T-cell (primary cell): ENCODE data around the gene MTHFS. TPM values are rescaled to one million over a fixed set of nuclear protein-coding genes. Genes with fewer than 3 reads are reported as not detected.
A peak's percentile ranks its signal among the peaks of the same experiment; 100 is the strongest.

Source experiments
- ATAC-seq, 4 experiments: fragments of 200-7000 bp in 3 of 4; fragments of 150-1000 bp in 1 of 4; cut with Tn5 transposase; replicated peaks in 1 of 4; 1 replicate in 3 of 4; 2 replicates in 1 of 4; pipeline ENCODE4 v1.10.0; 2021; ENCODE audit warnings: moderate library complexity in 3 of 4, mild to moderate bottlenecking in 2 of 4, moderate number of reproducible peaks in 1 of 4
- CTCF ChIA-PET, 2 donors: fragments of 300-600 bp; sonication (Branson Sonifier 250); formaldehyde crosslinking; loops; one replicate each; lab custom pipeline; 2022; ENCODE audit warnings: antibody characterized with exemption in 2 of 2; lab: Charles Lee
- POLR2A ChIA-PET, 2 donors: fragments of 300-600 bp; sonication (Branson Sonifier 250); formaldehyde crosslinking; loops; one replicate each; lab custom pipeline; 2022; ENCODE audit warnings: antibody characterized with exemption in 2 of 2; lab: Charles Lee
- DNase-seq, 35 experiments: peaks; one replicate each; pipeline versions ENCODE4 v3.0.0 to v3.0.0-alpha.2; 2013 to 2023
- H3K27ac ChIP-seq: one replicate; pipeline ENCODE4 v1.5.1; 2013; ENCODE audit warnings: low read length
- H3K27me3 ChIP-seq, 2 experiments: replicated peaks in 1 of 2; 1 replicate in 1 of 2; 2 replicates in 1 of 2; pipeline versions ENCODE4 v1.6.1 to v1.7.0; 2013; ENCODE audit warnings: low read length in 1 of 2, mixed read lengths in 1 of 2; ENCODE audit not compliant: control insufficient read depth in 2 of 2, insufficient read depth in 2 of 2; ENCODE audit errors: extremely low read depth in 1 of 2
- H3K36me3 ChIP-seq, 2 donors: 1 replicate in 1 of 2; 2 replicates in 1 of 2; pipeline versions ENCODE4 v1.6.1 to v1.7.0; 2013; ENCODE audit warnings: low read length in 1 of 2; ENCODE audit not compliant: control insufficient read depth in 2 of 2, insufficient read depth in 1 of 2; ENCODE audit errors: extremely low read depth in 1 of 2
- H3K4me1 ChIP-seq, 2 experiments: 1 replicate in 1 of 2; 2 replicates in 1 of 2; pipeline versions ENCODE4 v1.6.1 to v1.7.0; 2013; ENCODE audit warnings: low read length in 2 of 2, mixed read lengths in 1 of 2; ENCODE audit not compliant: insufficient read depth in 2 of 2, control insufficient read depth in 1 of 2; ENCODE audit errors: extremely low read depth in 1 of 2
- H3K4me3 ChIP-seq, 2 donors: 1 replicate in 1 of 2; 2 replicates in 1 of 2; pipeline versions ENCODE4 v1.5.1 to v1.7.0; 2013; ENCODE audit warnings: mild to moderate bottlenecking in 2 of 2, low read length in 1 of 2, moderate library complexity in 1 of 2; ENCODE audit not compliant: control insufficient read depth in 1 of 2; ENCODE audit errors: extremely low read depth in 1 of 2
- H3K9me3 ChIP-seq: 2 replicates; pipeline ENCODE4 v1.7.0; 2013
- H3K27ac Mint-ChIP-seq, 2 donors: one replicate each; pipeline ENCODE4 v1.8.0; 2020 to 2021; ENCODE audit warnings: mild to moderate bottlenecking in 2 of 2, mixed read lengths in 2 of 2
- H3K27me3 Mint-ChIP-seq, 2 donors: one replicate each; pipeline ENCODE4 v1.8.0; 2021 to 2022; ENCODE audit warnings: mixed read lengths in 2 of 2
- H3K36me3 Mint-ChIP-seq: one replicate; pipeline ENCODE4 v1.8.0; 2021; ENCODE audit warnings: mixed read lengths
- H3K4me1 Mint-ChIP-seq, 3 donors: one replicate each; pipeline ENCODE4 v1.8.0; 2020 to 2022; ENCODE audit warnings: mixed read lengths in 3 of 3, mild to moderate bottlenecking in 1 of 3
- H3K4me3 Mint-ChIP-seq, 3 donors: one replicate each; pipeline ENCODE4 v1.8.0; 2020 to 2022; ENCODE audit warnings: mild to moderate bottlenecking in 3 of 3, mixed read lengths in 3 of 3, moderate library complexity in 3 of 3
- H3K9me3 Mint-ChIP-seq, 3 donors: one replicate each; pipeline ENCODE4 v1.8.0; 2020 to 2022; ENCODE audit warnings: mixed read lengths in 3 of 3
- WGBS: methylation state at CpG from one replicate; pipeline ENCODE4 v1.1.5; 2013; ENCODE audit warnings: missing lambda C conversion rate; ENCODE audit not compliant: insufficient coverage; 5-methylcytosine and 5-hydroxymethylcytosine counted together
- total RNA-seq, 35 experiments: library from RNA in 6 of 35; stranded (reverse) in 6 of 35; fragments of 120-200 nt in 1 of 35; gene quantifications; one replicate each; pipeline versions ENCODE4 v1.2.1 to v1.2.4 and lab custom pipeline; 2013 to 2026

The MTHFS gene
- 10 to 100 TPM; 13.2 to 31.6 (median 27.3) TPM for total RNA-seq
- 20.8 TPM for total RNA-seq (2013)
- 0.80 to 3.9 (median 2.1) reads per million in 29 experiments for total RNA-seq (lab: John Stamatoyannopoulos, UW)

DNA sequence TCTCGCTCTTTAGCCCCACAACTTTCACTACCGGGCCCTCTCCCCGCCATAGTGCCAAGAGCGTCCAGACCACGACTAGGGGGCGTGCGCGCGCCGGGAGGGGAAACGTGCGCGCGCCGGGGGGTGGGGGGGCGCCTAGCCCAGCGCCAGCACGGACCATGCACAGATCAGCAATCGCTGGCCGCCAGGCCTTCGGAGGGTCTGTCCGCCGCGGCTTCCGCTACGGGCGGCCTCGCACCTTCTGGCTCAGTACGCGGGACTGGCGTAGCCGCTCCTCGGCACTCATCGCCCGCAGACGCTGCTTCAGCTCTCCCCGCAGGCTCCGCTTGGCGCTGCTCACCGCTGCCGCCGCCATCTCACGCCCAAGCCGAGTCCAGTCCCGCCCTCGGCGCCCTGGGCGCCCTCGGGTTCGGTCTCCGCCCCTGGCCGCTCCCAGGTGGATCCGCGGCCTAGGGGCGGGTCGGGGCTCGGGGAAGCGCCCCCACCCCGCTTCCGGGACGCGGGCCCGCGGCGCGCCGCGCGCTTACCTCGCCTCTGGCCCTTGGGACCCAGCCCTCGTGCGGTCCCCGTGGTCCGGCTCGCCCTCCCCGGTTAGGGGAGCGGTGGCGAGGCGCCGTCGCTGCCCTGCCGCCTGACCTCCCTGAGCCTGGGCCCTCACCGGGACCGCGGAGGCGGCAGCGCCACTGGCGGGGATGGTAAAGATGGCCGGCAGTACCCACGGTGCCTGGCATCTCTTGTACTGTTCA is at the start of gene MTHFS:
Gene MTHFS (minus strand): TSS at position 381 of the 746 bp plus-strand sequence. CDS start 26 bp downstream, at position 355.
- peak; percentile 87 to 91 (median 88) for ATAC-seq
- peak within 1 kb of the TSS; percentile 99 to 100 for H3K27ac Mint-ChIP-seq

DNA sequence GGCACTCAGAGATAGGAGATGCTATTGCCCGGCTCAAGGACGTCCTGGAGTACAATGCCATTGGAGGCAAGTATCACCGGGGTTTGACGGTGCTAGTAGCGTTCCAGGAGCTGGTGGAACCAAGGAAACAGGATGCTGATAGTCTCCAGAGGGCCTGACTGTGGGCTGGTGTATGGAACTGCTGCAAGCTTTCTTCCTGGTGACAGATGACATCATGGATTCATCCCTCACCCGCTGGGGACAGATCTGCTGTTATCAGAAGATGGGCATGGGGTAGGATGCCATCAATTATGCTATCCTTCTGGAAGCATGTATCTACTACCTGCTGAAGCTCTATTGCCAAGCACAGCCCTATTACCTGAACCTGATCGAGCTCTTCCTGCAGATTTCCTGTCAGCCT is 47.8 kb upstream of the MTHFS start:
- H3K27ac ChIP-seq: no peak overlapping the region
- no peak overlapping the region for H3K4me3 ChIP-seq
- no peak for DNase-seq
- H3K4me1 Mint-ChIP-seq: no peaks in the 10 kb centered on the region
- no peak for ATAC-seq
- ChIA-PET POLR2A (no interaction called here), CTCF (no interaction called here)
- H3K27me3 Mint-ChIP-seq: no peaks in the 10 kb centered on the region
- no peaks in the 10 kb centered on the region for H3K9me3 Mint-ChIP-seq
- no peaks in the 10 kb centered on the region for H3K27me3 ChIP-seq
- no peak overlapping the region for H3K27ac Mint-ChIP-seq
- no peaks in the 10 kb centered on the region for H3K36me3 Mint-ChIP-seq
- no peaks in the 10 kb centered on the region for H3K36me3 ChIP-seq
- H3K9me3 ChIP-seq: no peaks in the 10 kb centered on the region
- H3K4me3 Mint-ChIP-seq: no peak overlapping the region
- WGBS: 96% methylated on average over 6 of the region's 7 CpGs
- no peaks in the 10 kb centered on the region for H3K4me1 ChIP-seq

More for the DNA sequence above, at the start of gene MTHFS:
- Histone ChIP-seq H3K4me1 (peaks cover 11 to 20% of the 10 kb centered on the region in 2 experiments), H3K36me3 (peaks cover 0 to 2% of the 10 kb centered on the region in 2 donors), H3K4me3 (peak within 1 kb of the TSS; percentile 82 to 84), H3K9me3 (no peaks in the 10 kb centered on the region), H3K27me3 (no peaks in the 10 kb centered on the region), H3K27ac (peak within 1 kb of the TSS; percentile 89)
- Mint-ChIP-seq H3K9me3 (no peaks in the 10 kb centered on the region), H3K27me3 (no peaks in the 10 kb centered on the region), H3K4me3 (peak within 1 kb of the TSS; percentile 84 to 96 (median 96)), H3K36me3 (peaks cover 12% of the 10 kb centered on the region), H3K4me1 (peaks cover 37 to 48% (median 40%) of the 10 kb centered on the region in 3 donors)
- CTCF ChIA-PET: interaction anchor here (0.7 to 2.8 kb wide), 8 partner anchors 17 to 74 kb away, joined by 3 to 11 read pairs (median 5); partner anchors contain the start of gene BCL2A1 (in 1 of the 2)
- POLR2A ChIA-PET: interaction anchor here (0.6 to 1.7 kb wide), 3 partner anchors 26 to 74 kb away, joined by 3 to 19 read pairs (median 3); partner anchors contain the start of gene BCL2A1 (in 1 of the 2)
- under 1% methylated on average over 90 of the region's 90 CpGs for WGBS
- DNase-seq: peak; percentile 65 to 88 (median 78)

DNA sequence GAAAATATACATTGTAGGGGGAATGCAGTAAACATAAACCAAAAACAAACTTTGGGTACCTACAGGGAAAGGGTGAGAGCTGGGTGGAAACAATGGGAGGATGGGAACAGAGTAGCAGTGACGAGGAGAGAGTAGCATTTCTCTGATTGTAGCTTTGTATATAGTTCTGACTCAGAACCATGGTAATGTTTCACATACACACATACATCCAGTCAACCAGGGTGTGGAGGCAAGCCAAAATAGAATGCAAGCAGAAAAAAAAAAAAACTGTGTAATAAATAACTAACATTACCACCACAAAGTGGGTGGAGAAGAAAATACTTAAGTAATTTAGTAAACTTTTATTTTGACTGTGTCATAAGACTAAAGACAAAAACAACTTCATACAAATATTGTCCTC is 47.0 kb upstream of the MTHFS start:
- Mint-ChIP-seq H3K4me3 (no peak overlapping the region), H3K27me3 (peaks cover 3 to 5% of the 10 kb centered on the region in 2 donors), H3K27ac (no peak overlapping the region), H3K36me3 (no peaks in the 10 kb centered on the region), H3K9me3 (no peaks in the 10 kb centered on the region), H3K4me1 (no peaks in the 10 kb centered on the region)
- Histone ChIP-seq H3K27me3 (no peaks in the 10 kb centered on the region), H3K9me3 (no peaks in the 10 kb centered on the region), H3K4me1 (no peaks in the 10 kb centered on the region), H3K4me3 (no peak overlapping the region), H3K36me3 (no peaks in the 10 kb centered on the region), H3K27ac (no peak overlapping the region)
- ATAC-seq: no peak
- WGBS: no CpG with 5 or more reads among the region's 1 CpG
- ChIA-PET CTCF (interaction anchor here in 1 of 2 donors (0.7 kb wide), 1 partner anchor 34 kb away, joined by 3 read pairs; no protein-coding TSS in a partner anchor), POLR2A (no interaction called here)
- DNase-seq: no peak

DNA sequence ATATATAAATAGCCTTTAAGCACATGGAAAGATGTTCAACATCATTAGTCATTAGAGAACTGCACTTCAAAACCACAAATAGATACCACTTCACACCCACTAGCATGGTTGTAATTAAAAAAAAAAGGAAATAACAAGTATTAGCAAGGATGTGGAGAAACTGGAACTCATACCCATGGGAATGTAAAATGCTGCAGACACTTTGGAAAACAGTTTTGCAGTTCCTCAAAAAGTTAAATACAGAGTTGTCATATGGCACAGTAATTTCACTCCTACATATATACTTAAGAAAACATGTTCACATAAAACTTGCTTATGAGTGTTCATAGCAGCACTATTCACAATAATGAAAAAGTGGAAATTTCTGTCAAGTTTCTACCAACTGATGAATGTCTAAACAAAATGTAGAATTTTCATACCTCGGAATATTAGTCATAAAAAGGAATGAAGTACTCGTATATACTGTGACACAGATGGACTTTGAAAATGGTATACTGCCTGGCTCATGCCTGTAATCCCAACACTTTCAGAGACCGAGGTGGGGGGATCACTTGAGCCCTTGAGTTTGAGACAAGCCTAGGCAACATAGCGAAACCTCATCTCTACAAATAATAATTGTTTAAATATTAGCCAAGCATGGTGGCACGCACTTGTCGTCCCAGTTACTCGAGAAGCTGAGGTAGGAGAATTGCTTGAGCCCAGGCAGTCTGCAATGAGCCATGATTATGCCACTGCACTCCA is 46.1 kb upstream of the MTHFS start:
- Mint-ChIP-seq H3K36me3 (no peaks in the 10 kb centered on the region), H3K27me3 (peaks cover 5% of the 10 kb centered on the region in 2 donors), H3K9me3 (no peaks in the 10 kb centered on the region), H3K4me3 (no peak overlapping the region), H3K27ac (no peak overlapping the region), H3K4me1 (no peaks in the 10 kb centered on the region)
- no peaks in the 10 kb centered on the region for H3K36me3 ChIP-seq
- DNase-seq (no peak), ATAC-seq (no peak)
- WGBS: no CpG with 5 or more reads among the region's 7 CpGs
- no peaks in the 10 kb centered on the region for H3K4me1 ChIP-seq
- no peak overlapping the region for H3K27ac ChIP-seq
- H3K4me3 ChIP-seq: no peak overlapping the region
- ChIA-PET POLR2A (no interaction called here), CTCF (interaction anchor here in 1 of 2 donors (0.7 kb wide), 1 partner anchor 35 kb away, joined by 3 read pairs; no protein-coding TSS in a partner anchor)
- no peaks in the 10 kb centered on the region for H3K27me3 ChIP-seq
- no peaks in the 10 kb centered on the region for H3K9me3 ChIP-seq

DNA sequence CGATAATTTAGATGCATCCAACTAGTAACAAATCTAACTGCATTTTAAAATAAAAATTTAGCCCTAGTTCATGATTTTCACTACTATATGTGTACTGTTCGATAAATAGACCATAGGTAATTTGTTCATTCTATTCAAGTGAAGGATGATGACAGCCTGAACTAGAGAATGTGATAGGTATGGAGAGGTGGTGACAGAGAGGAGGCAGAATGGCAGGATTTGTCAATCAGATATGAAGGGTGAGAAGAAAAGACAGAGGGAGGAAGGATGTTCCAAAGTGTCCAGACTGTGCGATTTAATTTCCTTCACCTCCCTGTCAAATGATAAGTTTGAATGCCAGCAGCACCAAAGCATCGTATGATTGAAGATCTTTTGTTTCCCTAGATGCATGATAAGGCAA is 42.6 kb upstream of the MTHFS start:
- Mint-ChIP-seq H3K27me3 (peaks cover 5% of the 10 kb centered on the region in 2 donors), H3K4me3 (no peak overlapping the region), H3K36me3 (no peaks in the 10 kb centered on the region), H3K27ac (no peak overlapping the region), H3K4me1 (no peaks in the 10 kb centered on the region), H3K9me3 (no peaks in the 10 kb centered on the region)
- DNase-seq: no peak
- no peak overlapping the region for H3K27ac ChIP-seq
- H3K4me1 ChIP-seq: no peaks in the 10 kb centered on the region
- POLR2A ChIA-PET: no interaction called here
- no peaks in the 10 kb centered on the region for H3K36me3 ChIP-seq
- no CpG with 5 or more reads among the region's 4 CpGs for WGBS
- no peak overlapping the region for H3K4me3 ChIP-seq
- H3K27me3 ChIP-seq: no peaks in the 10 kb centered on the region
- no peak for ATAC-seq
- no peaks in the 10 kb centered on the region for H3K9me3 ChIP-seq
- CTCF ChIA-PET: no interaction called here

DNA sequence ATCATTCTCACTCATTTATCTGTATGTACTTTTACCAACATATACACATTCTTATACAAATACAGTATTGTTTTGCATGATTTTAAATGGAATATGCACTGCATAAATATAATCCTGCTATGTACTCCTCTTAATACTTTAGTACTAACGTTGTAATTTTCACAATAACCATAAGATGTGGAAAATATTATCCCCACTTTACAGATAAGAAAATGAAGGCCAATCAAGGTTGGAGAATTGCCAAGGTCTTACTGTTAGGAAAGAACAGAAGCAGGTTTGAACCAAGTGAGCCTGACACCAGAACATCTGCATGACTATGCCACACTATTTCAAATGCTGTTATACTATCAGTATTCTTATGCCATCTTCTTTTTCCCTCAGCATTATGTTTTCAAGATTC is 41.3 kb upstream of the MTHFS start:
- DNase-seq: no peak
- Mint-ChIP-seq H3K9me3 (no peaks in the 10 kb centered on the region), H3K36me3 (no peaks in the 10 kb centered on the region), H3K27me3 (peaks cover 5% of the 10 kb centered on the region in 2 donors), H3K4me1 (peaks cover 3 to 9% (median 4%) of the 10 kb centered on the region in 3 donors), H3K27ac (no peak overlapping the region), H3K4me3 (no peak overlapping the region)
- Histone ChIP-seq H3K9me3 (no peaks in the 10 kb centered on the region), H3K4me3 (no peak overlapping the region), H3K36me3 (no peaks in the 10 kb centered on the region), H3K27ac (no peak overlapping the region), H3K4me1 (no peaks in the 10 kb centered on the region), H3K27me3 (no peaks in the 10 kb centered on the region)
- ChIA-PET POLR2A (interaction anchor here in 1 of 2 donors (0.6 kb wide), 1 partner anchor 15 kb away, joined by 5 read pairs; no protein-coding TSS in a partner anchor), CTCF (no interaction called here)
- no CpG with 5 or more reads among the region's 1 CpG for WGBS
- ATAC-seq: no peak
